GM21515 (cell line): ENCODE data around the gene ALDH4A1.

Source experiments
- ATAC-seq: cut with Tn5 transposase; IDR thresholded peaks from one replicate; pipeline ENCODE4 v1.9.1; 2021; ENCODE audit not compliant: unreplicated experiment

ALDH4A1 gene

DNA sequence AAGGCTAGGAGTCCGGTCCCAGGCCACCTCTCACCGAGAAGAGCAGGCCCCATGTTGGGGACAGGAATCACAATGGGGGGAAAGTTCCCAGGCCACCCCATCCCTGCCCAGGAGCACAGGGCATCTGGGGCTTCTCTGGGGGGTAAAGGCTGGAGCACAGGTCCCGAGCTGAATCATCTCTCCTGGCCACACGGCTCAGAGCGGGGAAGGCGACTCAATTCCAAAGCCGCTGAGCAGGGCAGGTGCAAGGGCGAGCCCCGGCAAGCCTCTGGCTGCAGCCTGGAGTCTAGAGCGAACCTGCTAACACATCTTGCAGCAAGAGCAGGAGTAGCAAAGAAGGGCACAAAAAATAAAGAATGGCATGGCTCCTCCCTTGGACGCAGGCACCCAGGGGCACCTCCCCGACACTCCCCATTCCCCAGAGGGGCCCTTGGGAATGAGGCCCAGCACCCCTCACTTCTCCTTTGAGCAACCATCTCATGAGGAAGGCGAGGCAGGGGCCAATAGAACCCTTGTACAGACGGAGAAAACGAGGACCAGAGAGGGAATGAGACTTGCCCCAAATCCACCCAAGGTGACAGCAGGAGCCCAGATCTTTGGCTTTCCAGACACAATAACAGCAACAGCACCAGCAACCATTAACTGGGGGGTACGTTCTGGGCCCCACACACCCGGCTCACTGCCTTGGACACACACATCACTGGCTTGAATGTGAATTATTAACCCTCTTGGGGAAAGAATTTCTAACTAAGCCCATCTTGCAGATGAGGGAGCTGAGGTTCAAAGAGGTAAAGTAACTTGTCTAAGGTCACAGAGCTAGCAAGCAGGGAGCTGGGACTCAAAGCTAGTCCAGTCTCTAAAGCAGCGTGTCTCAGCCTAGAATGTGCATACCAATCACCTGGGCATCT is 20.7 kb upstream of the ALDH4A1 start:
- ATAC-seq: no peak

DNA sequence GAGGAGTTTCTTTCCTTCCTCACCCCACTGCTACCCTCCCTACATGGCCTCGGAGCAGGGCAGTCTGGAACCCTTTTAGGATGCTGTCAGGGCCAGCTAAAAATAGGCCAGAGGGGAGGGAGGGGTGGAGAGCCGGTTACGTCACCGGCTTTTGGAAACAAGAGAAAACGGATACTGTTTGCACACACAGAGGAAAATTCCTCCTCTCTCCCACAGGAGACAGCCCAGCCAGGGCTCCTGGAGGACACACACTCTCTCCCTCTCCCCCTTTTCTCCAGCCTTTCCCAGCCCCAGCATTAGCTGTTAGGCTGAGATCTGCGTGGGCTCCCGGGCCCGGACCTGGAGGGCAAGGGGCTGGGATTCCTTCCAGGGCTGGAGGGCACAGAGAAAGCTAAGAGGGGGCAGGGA is 20.0 kb upstream of the ALDH4A1 start:
- ATAC-seq: no peak

DNA sequence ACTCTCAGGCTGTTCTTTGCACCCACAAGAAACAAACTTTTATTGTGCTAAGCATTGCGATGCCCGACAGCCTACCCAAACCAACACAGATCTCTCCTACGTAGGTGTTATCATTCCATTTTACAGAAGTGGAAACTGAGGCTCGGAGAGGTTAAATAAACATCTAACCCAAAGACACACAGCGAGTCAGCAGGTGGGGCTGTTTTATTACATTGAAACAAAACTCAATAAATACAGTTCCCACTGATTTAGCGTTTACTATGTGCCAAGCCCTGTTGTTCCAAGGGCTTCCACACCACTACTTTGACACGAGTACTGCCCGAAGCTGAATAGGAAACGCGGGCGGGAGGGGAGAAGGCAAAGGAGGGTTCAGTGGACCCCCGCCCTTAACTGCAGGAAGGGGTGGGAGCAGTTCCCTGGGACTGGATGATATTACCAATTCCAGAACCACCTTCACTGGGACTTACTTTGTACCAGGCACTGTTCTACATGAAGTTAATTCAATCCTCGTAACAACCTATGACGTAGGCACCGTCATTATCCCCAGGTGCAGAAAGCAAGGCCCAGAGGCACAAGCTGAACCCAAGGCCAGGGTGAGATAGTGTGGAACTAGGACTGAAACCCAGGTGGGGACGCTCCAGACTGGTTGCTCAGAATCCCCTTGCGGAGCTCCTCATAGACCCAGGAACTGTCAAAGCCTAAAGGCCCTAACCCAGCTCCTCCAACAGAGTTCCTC is 19.3 kb upstream of the ALDH4A1 start:
- ATAC-seq: no peak

DNA sequence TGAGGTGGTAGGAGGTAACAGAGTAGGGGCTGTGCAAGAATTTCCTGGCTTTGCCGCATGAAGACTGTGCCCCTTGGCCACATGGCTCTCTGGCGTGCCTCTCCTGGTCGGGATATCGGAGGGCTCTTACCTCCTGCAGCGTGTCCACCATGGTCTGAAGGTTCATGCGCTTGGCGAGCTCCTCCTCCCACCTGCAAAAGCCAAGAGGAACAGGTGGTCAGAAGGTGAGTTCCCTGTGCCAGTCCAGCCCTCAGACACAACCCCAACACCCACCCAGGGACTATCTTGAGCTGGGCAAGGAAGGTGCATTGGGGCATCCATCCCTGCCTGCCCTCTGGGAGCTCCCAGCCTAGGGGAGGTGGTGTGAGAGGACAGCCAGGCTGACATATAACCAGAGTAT is 18.6 kb upstream of the ALDH4A1 start:
- ATAC-seq: no peak

DNA sequence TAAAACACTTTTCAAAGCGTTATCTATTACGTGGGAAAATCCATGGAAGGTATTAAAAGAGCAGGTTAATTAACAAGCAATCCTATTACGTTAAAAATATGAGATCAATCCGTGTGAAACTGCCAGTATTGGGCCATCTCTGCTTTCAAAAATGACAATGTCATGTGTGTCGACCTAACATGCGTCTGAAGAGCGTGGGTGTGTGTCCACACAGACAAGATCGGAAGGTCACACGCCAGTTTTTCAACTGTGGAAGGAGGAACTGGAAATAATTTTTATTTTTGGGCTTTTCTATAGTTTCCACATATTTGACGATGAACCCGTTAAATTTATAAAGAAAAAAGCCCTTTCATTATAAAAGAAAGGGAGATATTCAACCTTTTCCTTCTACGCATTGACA is 17.6 kb upstream of the ALDH4A1 start:
- no peak for ATAC-seq

DNA sequence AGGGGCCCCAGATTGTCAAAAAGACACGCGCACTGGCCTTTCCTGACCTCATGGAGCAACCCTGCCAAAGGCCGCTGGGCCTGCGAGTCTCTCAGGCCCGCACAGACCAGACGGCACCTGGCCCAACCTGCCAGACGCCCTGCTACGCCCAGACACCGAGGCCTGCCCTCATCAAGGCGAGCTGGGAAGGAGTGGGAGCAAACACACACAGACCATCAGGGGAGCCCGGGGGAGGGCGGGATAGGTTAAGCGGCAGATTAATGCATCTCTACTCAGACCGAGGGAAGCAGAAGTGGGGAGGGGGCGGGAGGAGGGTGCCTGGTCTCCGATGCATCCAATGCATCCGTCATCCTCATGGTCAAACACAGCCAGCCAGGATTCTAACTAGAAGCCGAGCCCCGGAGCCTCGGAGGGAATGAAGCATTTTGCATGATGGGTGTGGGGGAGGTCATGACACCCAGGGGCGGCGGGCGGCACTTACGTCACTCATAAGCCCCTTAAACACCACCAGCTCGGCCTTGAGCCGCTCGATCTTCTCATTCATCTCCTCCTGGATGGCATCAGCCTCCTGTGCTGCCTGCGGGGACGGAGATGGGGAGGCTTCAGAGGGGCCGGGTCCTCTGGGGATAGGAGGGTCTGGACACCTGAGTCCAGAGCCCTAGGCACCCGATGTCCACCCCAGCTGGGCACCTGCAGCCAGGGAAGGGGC is 17.0 kb upstream of the ALDH4A1 start:
- ATAC-seq: no peak

DNA sequence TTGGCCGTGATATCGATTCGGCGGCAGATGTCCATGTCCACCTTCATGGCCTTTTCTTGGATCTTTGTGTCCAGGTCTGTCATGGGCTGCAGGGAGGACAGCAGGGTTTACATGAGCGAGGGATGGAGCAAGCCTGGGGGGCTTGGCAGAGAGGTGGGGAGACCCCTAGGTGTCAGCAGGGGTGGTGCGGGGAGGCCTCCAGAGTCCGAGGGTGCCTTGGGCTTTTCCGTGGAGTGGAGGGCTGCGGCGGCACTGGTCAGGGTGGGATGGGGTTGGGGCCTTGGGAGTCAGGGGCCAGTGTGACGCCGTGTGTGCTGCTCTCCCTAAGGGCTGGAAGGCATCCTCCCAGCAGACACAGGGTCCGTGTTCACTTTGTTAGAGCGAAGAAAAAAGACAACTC is 16.1 kb upstream of the ALDH4A1 start:
- no peak for ATAC-seq

DNA sequence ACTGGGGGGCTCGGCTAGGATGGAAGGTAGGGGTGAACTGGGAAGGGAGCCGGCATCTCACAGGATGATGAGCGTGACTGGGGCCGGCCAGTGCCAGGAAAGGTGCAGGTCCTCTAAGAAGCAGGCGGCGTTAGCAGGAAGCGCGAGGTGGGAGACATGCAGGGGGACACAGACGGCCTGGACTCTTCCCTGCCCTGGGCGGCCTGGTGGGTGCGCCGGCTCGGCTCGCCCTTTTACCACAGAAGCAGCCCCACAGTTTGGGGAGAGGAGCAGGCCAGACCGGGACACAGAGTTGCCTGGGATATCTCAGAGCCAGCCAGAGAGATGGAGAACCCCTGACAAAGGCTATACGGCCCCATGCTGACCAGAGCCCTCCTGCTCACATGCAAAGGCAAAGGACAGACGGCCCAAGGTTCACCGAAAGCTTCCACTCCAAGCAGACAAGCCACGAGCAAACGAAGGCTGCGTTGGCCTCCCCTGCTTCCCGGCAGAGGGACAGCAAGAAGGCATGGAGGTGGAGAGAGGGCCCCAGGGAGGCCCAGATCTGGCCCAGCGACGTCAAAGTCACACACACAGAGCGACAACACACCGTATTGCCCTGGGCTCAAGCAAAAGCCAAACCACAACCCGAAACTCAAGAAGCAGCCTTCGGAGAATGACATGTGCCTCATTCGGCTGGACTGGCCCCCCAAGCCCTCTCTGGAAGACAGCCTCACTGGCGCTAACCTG is 14.9 kb upstream of the ALDH4A1 start:
- no peak for ATAC-seq

DNA sequence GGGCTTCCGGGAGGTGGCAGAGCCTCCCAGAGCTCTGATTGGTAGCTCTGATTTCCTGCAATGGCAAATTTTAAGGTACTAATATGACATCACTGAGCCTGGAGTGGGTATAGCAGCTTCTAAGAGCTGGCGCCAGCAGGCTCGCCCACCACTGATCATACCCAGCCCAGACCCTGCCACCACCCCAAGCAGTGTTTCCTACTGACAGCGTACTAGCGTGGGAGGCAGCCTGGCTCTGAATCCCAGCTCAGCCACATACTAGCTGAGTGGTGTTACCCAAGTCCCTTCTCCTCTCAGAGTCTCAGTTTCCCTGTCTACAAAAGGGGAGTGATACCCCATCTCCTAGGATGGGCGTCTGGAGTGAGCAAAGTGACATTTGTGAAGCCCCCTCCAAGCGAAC is 13.0 kb upstream of the ALDH4A1 start:
- ATAC-seq: no peak

DNA sequence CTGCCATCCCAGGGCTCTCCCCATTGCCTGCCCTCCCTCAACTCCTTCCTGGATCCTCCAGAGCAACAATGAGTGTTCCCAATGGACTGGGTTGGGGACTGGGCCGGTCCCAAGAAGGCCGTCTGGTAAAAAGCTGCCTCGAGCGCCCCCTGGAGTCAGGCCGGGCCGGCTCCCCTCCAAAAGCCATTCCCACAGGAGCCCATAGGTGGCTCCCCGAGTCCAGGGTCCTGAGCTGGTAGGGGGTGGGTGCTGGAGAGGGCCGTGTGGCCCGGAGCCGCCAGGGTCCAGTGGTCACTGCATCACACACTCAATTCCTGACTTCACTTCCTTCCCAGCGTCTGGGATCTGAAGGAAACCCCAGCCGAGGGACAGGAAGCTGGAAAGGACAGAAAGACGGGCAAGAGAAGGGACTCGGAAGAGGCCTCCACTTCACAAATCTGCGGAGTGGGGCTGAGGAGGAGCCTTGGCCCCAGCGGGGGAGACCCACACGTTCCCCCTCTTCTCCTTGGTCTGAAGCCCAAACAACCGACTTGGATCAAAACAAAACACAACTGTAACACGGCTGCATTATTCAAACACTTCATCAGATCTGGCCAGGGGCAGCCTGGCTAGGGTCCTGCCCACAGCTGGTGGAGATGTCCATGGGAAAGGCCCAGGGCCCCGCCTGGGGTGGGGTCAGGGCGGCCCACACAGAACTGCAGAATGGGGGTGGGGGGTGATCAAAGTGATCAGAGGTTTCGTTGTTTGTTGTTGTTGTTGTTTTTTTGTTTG is 10.9 kb upstream of the ALDH4A1 start:
- ATAC-seq: peak; percentile 61

DNA sequence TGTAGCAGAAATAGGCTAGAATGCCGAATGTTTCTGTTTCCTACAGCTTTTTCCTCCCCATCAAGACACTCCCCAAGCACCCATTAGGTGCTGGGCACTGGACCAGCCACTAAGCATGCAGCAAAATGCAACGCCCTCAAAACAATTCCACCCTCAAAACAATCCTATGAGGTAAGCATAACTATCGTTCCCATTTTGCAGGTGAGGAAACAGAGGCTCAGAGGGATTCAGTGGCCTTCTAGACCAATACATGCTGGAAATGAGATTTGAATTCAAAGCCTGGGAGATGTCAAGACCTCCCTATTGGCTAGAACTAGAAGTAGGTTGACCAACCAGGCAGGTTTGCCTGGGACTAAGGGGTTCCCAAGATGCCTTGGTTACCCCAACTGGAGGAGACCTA is 10.2 kb upstream of the ALDH4A1 start:
- ATAC-seq: no peak

DNA sequence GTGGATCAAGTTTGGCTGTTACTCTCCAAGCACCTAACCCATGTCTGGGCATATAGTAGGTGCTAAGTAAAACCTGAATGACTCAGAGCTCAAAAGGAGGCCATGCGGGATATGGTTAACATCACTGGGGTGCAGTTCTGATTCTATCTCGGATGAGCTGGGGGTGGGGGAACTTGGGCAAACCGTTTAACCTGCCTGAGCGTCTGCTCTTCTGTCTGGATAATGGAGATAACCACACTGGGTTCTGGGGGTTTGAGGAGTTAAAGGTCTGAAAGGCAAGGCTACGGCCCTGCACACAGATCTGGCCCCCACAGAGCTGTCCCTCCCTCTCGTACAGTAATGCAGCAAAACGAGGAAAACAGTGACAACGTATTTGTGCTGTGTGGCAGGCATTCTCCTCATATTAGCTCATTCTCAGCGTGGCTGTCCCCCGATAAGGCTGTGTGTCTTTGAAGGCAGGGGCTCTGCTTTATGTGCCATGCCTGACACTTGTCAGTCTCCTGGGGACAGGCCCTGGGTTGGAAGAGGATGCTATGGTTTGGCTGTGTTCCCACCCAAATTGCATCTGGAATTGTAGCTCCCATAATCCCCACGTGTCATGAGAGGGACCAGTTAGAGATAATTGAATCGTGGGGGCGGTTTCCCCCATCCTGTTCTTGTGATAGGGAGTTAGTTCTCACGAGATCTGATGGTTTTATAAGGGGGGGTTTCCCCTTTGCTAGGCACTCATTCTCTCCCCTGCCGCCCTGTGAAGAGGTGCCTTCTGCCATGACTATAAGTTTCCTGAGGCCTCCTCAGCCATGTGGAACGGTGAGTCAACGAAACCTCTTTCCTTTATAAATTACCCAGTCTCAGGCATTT is 6.8 kb upstream of the ALDH4A1 start:
- ATAC-seq: no peak

DNA sequence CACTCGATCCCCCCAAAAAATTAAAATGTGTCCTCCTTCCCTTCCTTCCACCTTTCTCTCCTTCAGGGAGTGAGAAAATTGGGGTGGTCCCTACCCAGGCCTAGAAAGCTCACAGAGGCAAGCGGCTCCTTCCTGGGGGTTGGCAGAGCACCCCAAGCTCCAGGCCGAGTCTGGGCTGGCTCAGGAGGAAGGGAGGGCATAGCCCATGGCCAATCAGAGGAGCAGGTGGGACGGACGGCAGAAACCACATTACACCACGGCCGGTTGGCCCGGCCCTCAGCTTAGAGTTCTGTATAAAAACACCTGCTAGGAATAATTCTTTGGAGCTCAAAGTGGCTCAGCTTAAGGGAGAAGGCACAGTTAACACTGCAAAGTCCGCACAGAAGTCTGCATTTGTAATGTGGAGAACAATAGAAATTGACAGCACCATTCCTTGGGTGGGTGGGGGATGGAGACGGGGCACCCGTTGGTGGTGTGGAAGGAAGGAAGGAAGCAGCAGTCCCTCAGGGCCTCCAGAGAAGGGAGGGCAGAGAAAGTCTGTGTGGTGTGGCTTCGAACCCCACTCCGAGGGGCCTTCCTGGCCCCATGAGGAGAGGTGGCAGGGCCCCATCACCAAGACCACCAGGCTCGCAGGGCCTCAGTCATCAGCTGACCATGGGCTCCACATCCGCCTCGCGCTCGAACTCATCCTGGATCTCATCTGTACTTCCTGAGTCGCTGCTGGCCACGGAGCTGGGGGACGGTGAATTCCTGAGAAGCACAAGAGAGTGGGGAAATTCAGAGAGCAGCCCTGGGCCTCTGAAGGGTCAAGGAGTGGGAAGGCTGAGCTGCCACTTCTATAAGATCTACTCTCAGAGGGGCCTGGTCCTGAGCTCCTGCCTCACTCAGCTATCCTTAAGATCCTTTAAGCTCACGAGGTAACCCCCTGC is 5.8 kb upstream of the ALDH4A1 start:
- no peak for ATAC-seq

DNA sequence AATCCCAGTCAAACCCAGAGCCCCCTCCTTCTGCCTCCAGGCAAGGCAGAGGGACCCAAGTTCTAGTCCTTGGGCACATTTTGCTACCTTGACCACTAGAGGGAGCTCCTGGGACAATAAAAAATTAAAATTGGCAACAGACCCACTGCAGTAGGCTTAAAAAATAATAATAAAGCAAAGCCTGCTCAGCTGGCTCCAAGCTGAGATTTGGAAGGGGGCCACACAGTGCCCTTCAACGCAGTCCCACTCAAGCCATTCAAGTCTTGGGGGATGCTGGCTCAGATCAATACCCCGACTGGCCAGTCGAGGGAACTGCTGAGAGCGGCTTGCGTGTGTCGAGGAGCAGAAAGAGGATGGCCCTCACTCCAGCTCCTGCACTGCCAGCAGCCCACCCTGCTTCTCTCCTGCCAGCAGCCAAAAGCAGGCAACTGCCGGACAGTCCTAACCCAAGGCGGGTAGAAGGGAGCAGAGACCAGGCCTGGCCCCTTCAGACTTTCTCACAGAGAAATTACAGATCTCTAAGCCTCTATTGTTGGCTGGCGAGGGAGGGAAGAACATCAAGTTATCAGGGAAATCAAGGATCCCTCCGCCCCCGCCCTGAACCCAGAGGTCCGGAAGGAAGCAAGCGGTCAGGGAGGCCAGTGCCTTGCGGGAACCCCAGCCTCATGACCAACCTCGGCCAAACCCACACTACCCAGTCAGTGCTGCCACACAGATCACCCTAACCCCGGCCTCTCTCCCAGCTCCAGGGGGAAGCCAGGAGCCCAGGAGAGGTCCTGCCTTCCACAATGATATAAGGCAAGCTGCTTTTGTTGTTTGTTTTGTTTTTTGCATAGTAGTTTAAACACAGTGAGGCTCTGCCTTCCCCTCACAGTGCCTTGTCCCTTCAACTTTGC is 4.9 kb upstream of the ALDH4A1 start:
- ATAC-seq: no peak

DNA sequence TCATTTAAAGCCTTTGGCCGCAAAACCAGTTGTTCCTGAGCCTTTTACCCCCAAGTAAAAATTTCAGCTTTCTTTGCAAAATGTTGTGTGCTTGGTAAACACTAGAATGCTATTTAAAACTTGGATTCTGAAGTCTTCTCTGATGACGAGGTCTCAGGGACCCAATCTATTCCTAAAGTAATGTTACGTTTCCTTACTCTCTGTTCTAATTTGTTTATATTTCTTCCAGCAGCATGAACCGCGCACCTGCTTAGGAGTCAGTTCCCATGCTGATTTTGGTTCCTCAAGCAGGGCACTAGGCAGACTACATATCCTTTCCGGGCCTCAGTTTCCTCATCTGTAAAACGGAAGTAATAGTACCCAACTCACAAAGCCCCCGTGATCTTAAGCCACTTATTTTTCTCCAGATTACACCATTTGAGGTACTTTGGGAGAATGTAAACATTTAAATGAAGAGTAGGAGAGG is 969 bp upstream of the ALDH4A1 start:
- no peak for ATAC-seq

DNA sequence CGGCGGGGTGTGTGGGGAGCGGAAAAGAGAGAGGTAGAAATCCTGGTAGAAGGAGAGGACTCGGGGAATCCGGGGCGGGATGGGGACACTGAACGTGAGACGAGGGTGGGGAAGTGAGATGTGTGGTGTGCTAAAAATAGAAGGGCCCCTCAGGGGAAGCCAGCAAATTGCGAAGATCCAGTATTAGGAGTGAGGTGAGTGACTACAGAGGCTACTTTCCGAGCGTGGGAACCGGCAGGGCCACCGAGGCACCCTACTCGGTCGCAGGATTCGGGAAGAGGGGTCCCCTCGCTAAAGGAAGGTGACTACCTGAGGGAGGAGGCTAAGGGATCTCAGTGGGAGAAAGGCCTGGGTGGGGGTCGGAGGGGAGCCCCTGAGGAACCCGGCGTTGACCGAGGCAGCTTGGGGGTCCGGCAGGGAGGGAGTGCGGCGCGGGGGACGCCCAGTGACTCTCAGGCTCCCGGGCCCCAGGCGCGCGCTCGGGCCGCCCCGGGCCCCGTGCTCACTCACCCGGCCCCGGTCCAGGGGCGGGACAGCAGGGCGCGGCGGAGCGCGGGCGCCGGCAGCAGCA is 318 bp downstream of the ALDH4A1 start:
- ATAC-seq: no peak
